ENCODE measurements around the gene TMOD3.
"Not testable (repeated sequence)": the region's sequence is repeated elsewhere in the genome, so short reads cannot be mapped to it uniquely, and the experiment has no call there.

Gene TMOD3

DNA sequence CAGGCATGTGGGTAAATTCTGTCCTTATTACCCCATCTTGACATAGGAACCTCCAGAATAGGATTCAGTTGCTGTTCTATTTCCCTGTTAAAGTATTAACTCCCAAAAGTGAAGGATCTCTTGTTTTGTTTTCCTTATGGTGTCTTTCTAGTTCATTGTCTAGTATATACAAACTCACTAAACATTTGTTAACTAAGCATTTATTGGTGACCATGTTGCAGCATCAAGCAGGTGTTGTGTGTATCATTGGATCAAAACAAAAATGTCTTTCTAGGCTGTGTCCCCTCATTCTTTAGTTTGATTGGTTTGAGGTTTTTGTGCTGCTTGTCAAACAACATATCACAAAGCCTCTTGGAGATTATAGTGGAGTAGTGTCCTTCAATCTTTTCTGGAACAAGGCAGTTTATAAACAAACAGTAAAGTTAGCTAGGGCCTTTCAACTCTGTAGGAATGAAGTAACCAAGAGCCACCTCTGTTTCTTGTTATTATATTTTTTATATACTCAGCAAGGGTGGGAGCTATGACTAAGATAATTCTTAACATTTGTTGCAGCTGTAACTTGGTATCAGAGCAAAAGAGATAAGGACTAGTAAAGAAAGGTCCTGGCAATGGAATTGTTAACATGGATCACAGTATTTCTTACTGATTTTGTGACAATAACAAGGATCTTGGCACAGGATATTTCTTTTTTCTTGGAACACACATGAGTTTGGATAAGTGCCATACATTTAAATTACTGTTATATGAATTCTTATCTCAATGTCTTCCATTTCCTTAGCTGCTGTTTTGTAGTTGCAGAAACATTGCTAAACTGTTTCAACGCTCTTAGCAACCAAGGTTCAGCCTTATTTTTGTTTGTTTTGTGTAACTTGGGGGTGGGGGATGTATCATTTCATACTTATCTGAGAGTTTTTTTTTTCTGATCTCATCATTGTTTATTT is 49.3 kb downstream of the TMOD3 start:
- H3K4me1 ChIP-seq (ENCODE audit: control insufficient read depth, insufficient read depth, low read length, poor library complexity, severe bottlenecking): no peaks in the 10 kb centered on the region

GRCh38 chr15:51879555-51879954 is 50.1 kb downstream of the TMOD3 start:
- no peaks in the 10 kb centered on the region for H3K27me3 ChIP-seq (replicated peaks; ENCODE audit: control insufficient read depth, insufficient read depth, low read length, poor library complexity, severe bottlenecking)
- no peak for DNase-seq
- no peak overlapping the region for H3K27ac ChIP-seq (ENCODE audit: insufficient read depth, low read length, poor library complexity, severe bottlenecking)
- H3K4me3 ChIP-seq (ENCODE audit: insufficient read depth, low read depth, low read length, poor library complexity, severe bottlenecking): no peak overlapping the region
- H3K36me3 ChIP-seq (ENCODE audit: control insufficient read depth, insufficient read depth, low read length): peaks cover 5% of the 10 kb centered on the region
- H3K4me1 ChIP-seq (ENCODE audit: control insufficient read depth, insufficient read depth, low read length, poor library complexity, severe bottlenecking): no peaks in the 10 kb centered on the region
- H3K9me3 ChIP-seq (ENCODE audit: control insufficient read depth, low read length): no peaks in the 10 kb centered on the region

More for the DNA sequence above, 49.3 kb downstream of the TMOD3 start:
- DNase-seq: no peak
- Histone ChIP-seq H3K27ac (ENCODE audit: insufficient read depth, low read length, poor library complexity, severe bottlenecking) (no peak overlapping the region), H3K4me3 (ENCODE audit: insufficient read depth, low read depth, low read length, poor library complexity, severe bottlenecking) (no peak overlapping the region), H3K9me3 (ENCODE audit: control insufficient read depth, low read length) (no peaks in the 10 kb centered on the region), H3K36me3 (ENCODE audit: control insufficient read depth, insufficient read depth, low read length) (peaks cover 5% of the 10 kb centered on the region), H3K27me3 (replicated peaks; ENCODE audit: control insufficient read depth, insufficient read depth, low read length, poor library complexity, severe bottlenecking) (no peaks in the 10 kb centered on the region)

- no peaks in the 10 kb centered on the region for H3K4me1 ChIP-seq (ENCODE audit: control insufficient read depth, insufficient read depth, low read length, poor library complexity, severe bottlenecking)
- no peak overlapping the region for H3K4me3 ChIP-seq (ENCODE audit: insufficient read depth, low read depth, low read length, poor library complexity, severe bottlenecking)
- no peak for DNase-seq
- no peaks in the 10 kb centered on the region for H3K9me3 ChIP-seq (ENCODE audit: control insufficient read depth, low read length)
- no peaks in the 10 kb centered on the region for H3K36me3 ChIP-seq (ENCODE audit: control insufficient read depth, insufficient read depth, low read length)
- no peak overlapping the region for H3K27ac ChIP-seq (ENCODE audit: insufficient read depth, low read length, poor library complexity, severe bottlenecking)
- H3K27me3 ChIP-seq (replicated peaks; ENCODE audit: control insufficient read depth, insufficient read depth, low read length, poor library complexity, severe bottlenecking): no peaks in the 10 kb centered on the region
These were observed 53.9 kb downstream of the TMOD3 start for GRCh38 chr15:51883271-51883837.

DNA sequence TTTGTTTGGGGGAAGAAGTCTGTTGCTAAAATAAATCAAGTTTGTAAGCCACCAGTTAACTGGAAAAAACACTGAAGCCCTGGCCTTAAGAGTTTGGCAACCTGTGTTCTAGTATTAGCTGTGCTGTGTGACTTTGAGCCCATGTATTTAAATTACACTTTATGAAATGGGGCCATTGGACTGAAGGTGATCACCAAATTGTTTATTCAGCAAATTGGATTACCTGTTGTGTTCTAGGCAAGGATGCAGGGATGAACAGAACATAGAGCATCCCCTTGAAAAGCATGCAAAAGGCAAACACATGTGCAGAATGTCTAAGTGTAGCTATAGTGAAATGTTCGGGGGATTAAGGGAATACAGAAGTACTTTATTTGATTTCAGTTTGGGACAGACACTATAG is 54.6 kb downstream of the TMOD3 start:
- Histone ChIP-seq H3K27ac (ENCODE audit: insufficient read depth, low read length, poor library complexity, severe bottlenecking) (no peak overlapping the region), H3K4me1 (ENCODE audit: control insufficient read depth, insufficient read depth, low read length, poor library complexity, severe bottlenecking) (no peaks in the 10 kb centered on the region), H3K9me3 (ENCODE audit: control insufficient read depth, low read length) (no peaks in the 10 kb centered on the region), H3K27me3 (replicated peaks; ENCODE audit: control insufficient read depth, insufficient read depth, low read length, poor library complexity, severe bottlenecking) (no peaks in the 10 kb centered on the region), H3K36me3 (ENCODE audit: control insufficient read depth, insufficient read depth, low read length) (no peaks in the 10 kb centered on the region), H3K4me3 (ENCODE audit: insufficient read depth, low read depth, low read length, poor library complexity, severe bottlenecking) (no peak overlapping the region)
- no peak for DNase-seq

- Histone ChIP-seq H3K4me1 (ENCODE audit: control insufficient read depth, insufficient read depth, low read length, poor library complexity, severe bottlenecking) (no peaks in the 10 kb centered on the region), H3K27me3 (replicated peaks; ENCODE audit: control insufficient read depth, insufficient read depth, low read length, poor library complexity, severe bottlenecking) (no peaks in the 10 kb centered on the region), H3K4me3 (ENCODE audit: insufficient read depth, low read depth, low read length, poor library complexity, severe bottlenecking) (no peak overlapping the region), H3K9me3 (ENCODE audit: control insufficient read depth, low read length) (no peaks in the 10 kb centered on the region), H3K36me3 (ENCODE audit: control insufficient read depth, insufficient read depth, low read length) (no peaks in the 10 kb centered on the region), H3K27ac (ENCODE audit: insufficient read depth, low read length, poor library complexity, severe bottlenecking) (no peak overlapping the region)
- no peak for DNase-seq
These were observed 55.2 kb downstream of the TMOD3 start for GRCh38 chr15:51884517-51885236.

- not testable (repeated sequence) for H3K4me1 ChIP-seq (ENCODE audit: control insufficient read depth, insufficient read depth, low read length, poor library complexity, severe bottlenecking); H3K9me3 ChIP-seq (ENCODE audit: control insufficient read depth, low read length); H3K4me3 ChIP-seq (ENCODE audit: insufficient read depth, low read depth, low read length, poor library complexity, severe bottlenecking); H3K36me3 ChIP-seq (ENCODE audit: control insufficient read depth, insufficient read depth, low read length); H3K27me3 ChIP-seq (replicated peaks; ENCODE audit: control insufficient read depth, insufficient read depth, low read length, poor library complexity, severe bottlenecking); DNase-seq; H3K27ac ChIP-seq (ENCODE audit: insufficient read depth, low read length, poor library complexity, severe bottlenecking)
These were observed 56.3 kb downstream of the TMOD3 start for GRCh38 chr15:51885758-51886157.

- Histone ChIP-seq H3K4me1 (ENCODE audit: control insufficient read depth, insufficient read depth, low read length, poor library complexity, severe bottlenecking) (no peaks in the 10 kb centered on the region), H3K36me3 (ENCODE audit: control insufficient read depth, insufficient read depth, low read length) (peaks cover 8% of the 10 kb centered on the region), H3K27me3 (replicated peaks; ENCODE audit: control insufficient read depth, insufficient read depth, low read length, poor library complexity, severe bottlenecking) (no peaks in the 10 kb centered on the region), H3K4me3 (ENCODE audit: insufficient read depth, low read depth, low read length, poor library complexity, severe bottlenecking) (no peak overlapping the region), H3K27ac (ENCODE audit: insufficient read depth, low read length, poor library complexity, severe bottlenecking) (no peak overlapping the region), H3K9me3 (ENCODE audit: control insufficient read depth, low read length) (no peaks in the 10 kb centered on the region)
- DNase-seq: no peak
These were observed 58.6 kb downstream of the TMOD3 start for GRCh38 chr15:51887887-51888592.

- H3K9me3 ChIP-seq (ENCODE audit: control insufficient read depth, low read length): no peaks in the 10 kb centered on the region
- H3K27ac ChIP-seq (ENCODE audit: insufficient read depth, low read length, poor library complexity, severe bottlenecking): no peak overlapping the region
- peaks cover 9% of the 10 kb centered on the region for H3K36me3 ChIP-seq (ENCODE audit: control insufficient read depth, insufficient read depth, low read length)
- DNase-seq: no peak
- H3K27me3 ChIP-seq (replicated peaks; ENCODE audit: control insufficient read depth, insufficient read depth, low read length, poor library complexity, severe bottlenecking): no peaks in the 10 kb centered on the region
- no peaks in the 10 kb centered on the region for H3K4me1 ChIP-seq (ENCODE audit: control insufficient read depth, insufficient read depth, low read length, poor library complexity, severe bottlenecking)
- no peak overlapping the region for H3K4me3 ChIP-seq (ENCODE audit: insufficient read depth, low read depth, low read length, poor library complexity, severe bottlenecking)
These were observed 59.2 kb downstream of the TMOD3 start for GRCh38 chr15:51888593-51889195.

DNA sequence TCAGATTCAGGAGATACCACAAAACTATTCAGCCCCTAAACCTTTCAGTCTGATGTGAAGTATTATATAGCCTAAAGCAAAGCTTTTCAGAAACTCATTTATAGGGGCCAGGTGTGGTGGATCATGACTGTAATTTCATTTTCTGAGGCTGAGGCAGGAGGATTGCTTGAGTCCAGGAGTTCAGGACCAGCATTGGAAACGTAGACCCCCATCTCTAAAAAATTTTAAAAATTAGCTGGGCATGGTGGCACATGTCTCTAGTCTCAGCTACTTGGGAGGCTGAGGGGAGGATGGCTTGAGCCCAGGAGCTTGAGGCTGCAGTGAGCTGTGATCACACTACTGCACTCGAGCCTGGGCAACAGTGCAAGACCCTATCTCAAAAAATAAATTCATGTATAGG is 60.0 kb downstream of the TMOD3 start:
- no peak for DNase-seq
- H3K9me3 ChIP-seq (ENCODE audit: control insufficient read depth, low read length): no peaks in the 10 kb centered on the region
- H3K27ac ChIP-seq (ENCODE audit: insufficient read depth, low read length, poor library complexity, severe bottlenecking): no peak overlapping the region
- no peaks in the 10 kb centered on the region for H3K4me1 ChIP-seq (ENCODE audit: control insufficient read depth, insufficient read depth, low read length, poor library complexity, severe bottlenecking)
- H3K36me3 ChIP-seq (ENCODE audit: control insufficient read depth, insufficient read depth, low read length): peaks cover 16% of the 10 kb centered on the region
- no peak overlapping the region for H3K4me3 ChIP-seq (ENCODE audit: insufficient read depth, low read depth, low read length, poor library complexity, severe bottlenecking)
- H3K27me3 ChIP-seq (replicated peaks; ENCODE audit: control insufficient read depth, insufficient read depth, low read length, poor library complexity, severe bottlenecking): no peaks in the 10 kb centered on the region
